Coronary artery (tissue), 2 donors: ENCODE measurements around the gene PAOX.
A peak's percentile ranks its signal among the peaks of the same experiment; 100 is the strongest.
"Not testable (repeated sequence)": the region's sequence is repeated elsewhere in the genome, so short reads cannot be mapped to it uniquely, and the experiment has no call there.

Experiments
- DNase-seq: peaks from one replicate; pipeline ENCODE4 v3.0.0-alpha.2; 2017; ENCODE audit warnings: low spot score
- H3K27ac ChIP-seq, 2 donors: fragments of 200-600 bp; sonication (generic); one replicate each; pipeline ENCODE4 v1.5.1; 2016 to 2019
- H3K4me3 ChIP-seq: fragments of 200-600 bp; sonication (generic); 2 replicates; pipeline ENCODE4 v1.5.1; 2016; ENCODE audit warnings: mild to moderate bottlenecking, moderate library complexity
- TF ChIP-seq, protein P1 (sequence below): fragments of 200-600 bp; sonication (generic); IDR thresholded peaks from one replicate; pipeline ENCODE4 v1.5.1; 2019; ENCODE audit warnings: antibody characterized with exemption

Gene PAOX

DNA sequence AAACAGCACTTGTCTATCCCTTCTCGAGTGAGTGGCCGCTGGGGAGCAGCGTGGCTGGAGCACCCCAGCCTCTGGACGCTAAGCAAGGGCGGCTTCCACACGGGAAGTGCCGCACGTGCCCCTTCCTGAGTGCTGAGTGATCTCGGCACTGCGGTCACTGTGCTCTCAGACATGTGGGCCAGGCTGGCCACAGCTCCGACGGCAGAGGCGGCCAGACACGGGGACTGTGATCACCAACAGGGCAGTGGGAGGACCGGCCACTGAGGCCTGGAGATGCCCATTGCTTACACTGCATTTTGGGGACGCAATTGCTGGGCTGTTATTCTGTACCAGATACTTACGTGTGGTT, 13.0 kb upstream of the PAOX start:
- Histone ChIP-seq H3K27ac (no peak overlapping the region), H3K4me3 (no peak overlapping the region)
- DNase-seq, result no peak
- TF ChIP-seq, protein P1, sequence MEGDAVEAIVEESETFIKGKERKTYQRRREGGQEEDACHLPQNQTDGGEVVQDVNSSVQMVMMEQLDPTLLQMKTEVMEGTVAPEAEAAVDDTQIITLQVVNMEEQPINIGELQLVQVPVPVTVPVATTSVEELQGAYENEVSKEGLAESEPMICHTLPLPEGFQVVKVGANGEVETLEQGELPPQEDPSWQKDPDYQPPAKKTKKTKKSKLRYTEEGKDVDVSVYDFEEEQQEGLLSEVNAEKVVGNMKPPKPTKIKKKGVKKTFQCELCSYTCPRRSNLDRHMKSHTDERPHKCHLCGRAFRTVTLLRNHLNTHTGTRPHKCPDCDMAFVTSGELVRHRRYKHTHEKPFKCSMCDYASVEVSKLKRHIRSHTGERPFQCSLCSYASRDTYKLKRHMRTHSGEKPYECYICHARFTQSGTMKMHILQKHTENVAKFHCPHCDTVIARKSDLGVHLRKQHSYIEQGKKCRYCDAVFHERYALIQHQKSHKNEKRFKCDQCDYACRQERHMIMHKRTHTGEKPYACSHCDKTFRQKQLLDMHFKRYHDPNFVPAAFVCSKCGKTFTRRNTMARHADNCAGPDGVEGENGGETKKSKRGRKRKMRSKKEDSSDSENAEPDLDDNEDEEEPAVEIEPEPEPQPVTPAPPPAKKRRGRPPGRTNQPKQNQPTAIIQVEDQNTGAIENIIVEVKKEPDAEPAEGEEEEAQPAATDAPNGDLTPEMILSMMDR, result no peak

DNA sequence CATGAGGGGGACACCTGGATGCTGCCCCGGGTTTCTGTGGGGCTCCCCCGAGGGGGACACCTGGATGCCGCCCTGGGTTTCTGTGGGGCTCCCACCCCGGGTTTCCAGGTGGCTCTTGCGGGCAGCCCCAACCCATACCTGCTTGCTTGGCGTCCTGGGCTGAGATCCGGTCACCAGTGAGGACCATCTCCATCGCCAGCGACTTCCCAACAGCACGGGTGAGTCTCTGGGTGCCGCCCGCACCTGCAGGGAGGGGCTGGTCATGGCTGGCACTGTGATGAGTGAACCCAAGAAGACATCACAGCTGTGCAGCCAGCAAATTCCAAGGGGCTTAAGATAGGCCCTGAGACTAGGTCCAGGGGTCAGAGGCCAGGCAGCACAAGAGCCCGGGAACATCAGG, 12.3 kb upstream of the PAOX start:
- TF ChIP-seq, protein P1, result no peak
- no peak for DNase-seq
- no peak overlapping the region for H3K27ac ChIP-seq

DNA sequence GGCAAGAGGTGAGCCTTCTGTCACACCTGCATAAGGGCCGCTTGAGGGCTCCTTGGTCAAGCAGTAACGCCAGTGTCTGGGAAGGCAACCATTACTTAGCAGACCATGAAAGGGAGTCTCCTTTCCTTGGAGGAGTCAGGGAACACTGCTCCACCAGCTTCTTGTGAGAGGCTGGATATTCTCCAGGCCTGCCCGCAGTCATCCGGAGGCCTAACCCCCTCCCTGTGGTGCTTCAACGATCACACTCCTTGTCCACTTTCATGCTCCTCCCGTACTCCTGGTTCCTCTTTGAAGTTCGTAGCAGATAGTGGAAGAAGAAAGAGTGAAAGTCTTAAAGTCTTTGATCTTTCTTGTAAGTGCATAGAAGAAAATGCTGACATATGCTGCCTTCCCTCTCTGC, 11.6 kb upstream of the PAOX start:
- not testable (repeated sequence) for DNase-seq

More for the DNA sequence above, 12.3 kb upstream of the PAOX start:
- no peak overlapping the region for H3K4me3 ChIP-seq

DNA sequence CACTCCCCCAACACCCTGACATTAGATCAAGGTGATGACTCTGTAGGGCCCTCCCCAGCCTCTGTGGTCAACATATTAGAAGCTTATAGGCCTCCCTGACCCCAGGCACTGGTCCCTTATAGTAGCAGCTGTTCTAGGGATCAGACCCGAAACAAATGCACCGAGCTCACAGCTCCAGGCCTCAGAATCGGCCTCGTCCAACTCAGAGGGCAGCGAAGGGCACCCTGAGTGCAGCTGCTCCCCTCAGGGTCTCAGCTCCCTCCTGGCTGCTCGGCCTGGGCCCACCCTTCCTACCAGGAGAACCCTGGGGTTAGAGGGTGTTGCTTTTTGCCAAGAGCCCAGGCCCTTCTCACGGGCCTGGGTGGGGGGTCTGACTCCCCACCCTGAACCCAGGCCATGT, 10.9 kb upstream of the PAOX start:
- no peak for DNase-seq
- H3K4me3 ChIP-seq, result no peak overlapping the region
- TF ChIP-seq, protein P1, result no peak
- H3K27ac ChIP-seq, result no peak overlapping the region

More for the DNA sequence above, 11.6 kb upstream of the PAOX start:
- not testable (repeated sequence) for H3K4me3 ChIP-seq, H3K27ac ChIP-seq

DNA sequence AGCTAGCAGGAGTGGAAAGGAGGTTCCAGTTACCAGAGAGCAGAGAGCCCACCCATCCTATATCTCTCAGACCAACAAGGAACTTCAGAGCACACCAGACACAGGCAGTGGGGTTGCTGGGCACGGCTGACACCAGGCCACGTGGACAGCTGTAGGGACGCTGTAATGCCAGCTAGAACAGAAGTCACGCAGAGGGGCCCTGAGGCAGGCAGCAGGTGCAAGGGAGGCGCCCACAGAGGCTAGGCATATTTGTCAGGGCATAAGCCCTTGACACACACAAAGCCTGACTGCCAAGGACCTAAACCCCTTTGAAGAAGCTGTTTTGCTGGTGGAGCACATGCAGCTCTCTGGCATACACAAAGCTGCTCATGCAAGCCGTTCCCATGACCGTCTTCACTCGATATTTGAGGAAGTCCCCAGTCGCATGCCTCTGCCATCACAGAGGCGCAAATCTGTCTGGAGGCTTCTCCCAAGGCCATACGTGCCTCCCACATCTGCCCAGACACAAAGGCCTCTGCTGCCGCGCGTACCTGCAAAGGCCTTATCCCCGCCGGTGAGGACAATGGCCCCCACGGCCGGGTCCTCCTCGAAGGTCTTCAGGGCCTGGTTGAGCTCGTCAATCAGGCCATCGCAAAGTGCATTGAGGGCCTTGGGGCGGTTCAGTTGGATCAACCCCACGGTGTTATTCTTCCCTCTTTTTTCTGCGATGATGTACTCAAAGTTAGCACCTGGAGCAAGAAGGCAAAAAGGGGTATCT, 8.9 kb upstream of the PAOX start:
- Histone ChIP-seq H3K4me3 (no peak overlapping the region), H3K27ac (no peak overlapping the region)
- TF ChIP-seq, protein P1, result no peak
- DNase-seq, result no peak

DNA sequence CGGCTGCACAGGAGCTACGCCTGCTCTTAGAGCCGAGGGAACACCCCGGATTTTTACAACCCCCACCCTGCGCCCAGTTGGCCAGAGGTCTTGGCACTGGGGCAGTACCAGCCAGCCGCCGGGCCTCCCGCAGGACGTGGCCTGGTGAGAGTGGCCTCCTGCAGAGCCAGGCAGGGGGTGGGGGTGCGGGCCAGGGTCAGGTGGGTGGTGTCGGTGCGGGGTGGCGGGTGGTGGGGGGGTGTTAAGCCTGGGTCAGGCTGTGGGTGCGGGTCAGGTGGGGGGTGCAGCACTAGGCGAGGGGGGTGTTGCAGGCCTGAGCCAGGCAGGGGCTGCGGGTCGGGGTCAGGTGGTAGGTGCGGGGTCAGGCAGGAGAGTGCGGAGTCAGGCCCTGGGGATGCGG, 6.6 kb upstream of the PAOX start:
- Histone ChIP-seq H3K4me3 (peak overlapping the region; percentile 98), H3K27ac (peak overlapping the region in 1 of 2 donors; percentile 96)
- no peak for DNase-seq
- TF ChIP-seq, protein P1, result no peak

DNA sequence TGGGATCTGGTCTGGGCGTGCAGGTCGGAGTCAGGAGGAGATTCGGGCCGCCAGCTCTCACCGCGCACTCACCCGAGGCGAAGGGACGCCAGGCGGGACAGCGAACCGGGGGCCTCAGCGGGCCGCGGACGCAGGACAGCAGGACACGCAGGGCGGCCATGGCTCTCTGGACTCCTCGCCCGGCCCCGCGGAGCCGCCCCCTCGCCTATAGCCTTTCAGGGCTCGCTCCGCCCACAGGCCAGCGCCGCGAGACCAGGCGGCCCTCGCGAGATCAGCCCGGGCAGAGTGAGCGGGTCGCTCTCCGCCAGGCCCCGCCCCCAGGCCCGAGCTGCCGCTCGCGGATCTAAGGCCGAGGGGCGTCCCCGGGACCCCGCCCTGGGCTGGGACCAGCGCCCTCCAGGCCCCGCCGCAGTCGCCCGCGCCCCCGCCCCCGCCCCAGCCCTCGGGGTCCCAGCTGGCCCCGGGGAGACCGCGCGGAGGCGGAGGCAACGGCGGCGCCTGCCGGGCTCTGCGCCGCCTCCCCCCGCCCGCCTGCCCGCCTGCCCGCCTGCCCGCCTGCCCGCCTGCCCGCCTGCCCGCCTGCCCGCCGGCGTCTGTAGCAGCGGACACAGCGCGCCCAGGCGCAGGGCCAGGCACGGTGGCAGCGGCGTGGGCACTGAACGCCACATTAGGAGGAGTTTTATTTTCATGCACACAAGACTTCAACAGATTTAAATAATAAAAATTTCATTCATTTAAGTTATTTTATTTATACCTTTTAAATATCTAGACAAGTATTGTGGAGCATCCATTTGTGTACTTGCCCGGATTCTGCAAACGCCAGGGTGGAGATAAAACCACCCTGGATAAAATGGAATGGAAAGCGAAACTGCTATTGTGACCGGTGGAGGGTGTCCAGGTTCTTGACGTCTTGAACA, 5.6 kb upstream of the PAOX start, which contains the start of gene ECHS1:
Gene ECHS1 (minus strand): TSS at position 181 of the 917 bp plus-strand sequence. CDS start 21 bp downstream, at position 160.
- TF ChIP-seq, protein P1, result no peak

More for the DNA sequence above, 5.6 kb upstream of the PAOX start, which contains the start of gene ECHS1:
- DNase-seq, result peak; percentile 95
- Histone ChIP-seq H3K4me3 (peak within 1 kb of the TSS; percentile 98), H3K27ac (peak within 1 kb of the TSS; percentile 75 to 96)
